Measurements from ENCODE around the gene FAM76A. TPM values are rescaled to one million over a fixed set of nuclear protein-coding genes. Genes with fewer than 3 reads are reported as not detected.
"Not testable (repeated sequence)": the region's sequence is repeated elsewhere in the genome, so short reads cannot be mapped to it uniquely, and the experiment has no call there.

FAM76A gene
- total RNA-seq, 2 donors from 2014 or later = 13.0 to 14.7 TPM

- no peaks in the 10 kb centered on the region for H3K27me3 Mint-ChIP-seq (ENCODE audit: insufficient read depth)
- Histone ChIP-seq H3K9me3 (ENCODE audit: control insufficient read depth, low read length) (no peaks in the 10 kb centered on the region), H3K9ac (ENCODE audit: extremely low read depth, low read length, poor library complexity, severe bottlenecking) (no peak overlapping the region), H3K4me1 (ENCODE audit: control insufficient read depth, insufficient read depth, low read length) (no peaks in the 10 kb centered on the region), H3K27ac (ENCODE audit: low read depth, low read length) (no peak overlapping the region), H3K4me3 (ENCODE audit: low read length) (no peak overlapping the region), H3K27me3 (ENCODE audit: control insufficient read depth, insufficient read depth, low read length, poor library complexity, severe bottlenecking) (no peaks in the 10 kb centered on the region), H3K36me3 (ENCODE audit: control insufficient read depth, insufficient read depth, low read length) (peaks cover 64% of the 10 kb centered on the region)
- DNase-seq = no peak
- peaks cover 48% of the 10 kb centered on the region for H3K36me3 Mint-ChIP-seq (ENCODE audit: low read depth)
- H3K4me1 Mint-ChIP-seq = no peaks in the 10 kb centered on the region
- H3K9me3 Mint-ChIP-seq = no peaks in the 10 kb centered on the region
- H3K4me3 Mint-ChIP-seq = no peak overlapping the region
- 92 to 100% methylated on average over 1 to 7 of the region's 7 CpGs for WGBS, 2 experiments (ENCODE audit: insufficient coverage in 1 of 2, insufficient read length in 1 of 2)
- TF ChIP-seq, protein P1, sequence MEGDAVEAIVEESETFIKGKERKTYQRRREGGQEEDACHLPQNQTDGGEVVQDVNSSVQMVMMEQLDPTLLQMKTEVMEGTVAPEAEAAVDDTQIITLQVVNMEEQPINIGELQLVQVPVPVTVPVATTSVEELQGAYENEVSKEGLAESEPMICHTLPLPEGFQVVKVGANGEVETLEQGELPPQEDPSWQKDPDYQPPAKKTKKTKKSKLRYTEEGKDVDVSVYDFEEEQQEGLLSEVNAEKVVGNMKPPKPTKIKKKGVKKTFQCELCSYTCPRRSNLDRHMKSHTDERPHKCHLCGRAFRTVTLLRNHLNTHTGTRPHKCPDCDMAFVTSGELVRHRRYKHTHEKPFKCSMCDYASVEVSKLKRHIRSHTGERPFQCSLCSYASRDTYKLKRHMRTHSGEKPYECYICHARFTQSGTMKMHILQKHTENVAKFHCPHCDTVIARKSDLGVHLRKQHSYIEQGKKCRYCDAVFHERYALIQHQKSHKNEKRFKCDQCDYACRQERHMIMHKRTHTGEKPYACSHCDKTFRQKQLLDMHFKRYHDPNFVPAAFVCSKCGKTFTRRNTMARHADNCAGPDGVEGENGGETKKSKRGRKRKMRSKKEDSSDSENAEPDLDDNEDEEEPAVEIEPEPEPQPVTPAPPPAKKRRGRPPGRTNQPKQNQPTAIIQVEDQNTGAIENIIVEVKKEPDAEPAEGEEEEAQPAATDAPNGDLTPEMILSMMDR (conservative IDR thresholded peaks at IDR 0.05) = no peak
- peak overlapping the region; percentile 76 for H3K27ac Mint-ChIP-seq
Measured at GRCh38 chr1:27806758-27807157, 81.0 kb downstream of the FAM76A start.

DNA sequence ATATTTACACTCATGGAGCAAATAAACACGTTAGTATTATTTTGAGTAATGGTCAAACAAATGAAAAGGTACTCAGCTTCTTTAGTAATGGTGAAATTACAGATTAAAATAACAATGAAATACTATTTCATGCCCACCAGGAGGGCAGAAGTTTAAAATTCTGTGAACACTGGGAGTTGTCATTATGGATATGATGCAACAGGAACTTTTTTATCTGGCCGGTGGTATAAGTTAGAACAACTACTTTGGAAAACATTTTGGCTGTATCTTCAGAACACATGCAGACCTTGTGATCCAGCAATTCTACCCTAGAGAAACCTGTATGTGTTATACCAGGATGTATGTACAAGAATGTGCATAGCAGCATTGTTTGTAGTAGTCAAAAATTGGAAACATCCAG lies 81.6 kb downstream of the FAM76A start:
- H3K4me1 Mint-ChIP-seq = no peaks in the 10 kb centered on the region
- no peak overlapping the region for H3K4me3 Mint-ChIP-seq
- peak overlapping the region; percentile 61 for H3K27ac Mint-ChIP-seq
- no peak for DNase-seq
- no peaks in the 10 kb centered on the region for H3K9me3 Mint-ChIP-seq
- no peak overlapping the region for H3K4me3 ChIP-seq (ENCODE audit: low read length)
- TF ChIP-seq, protein P1 (conservative IDR thresholded peaks at IDR 0.05) = no peak
- H3K27me3 Mint-ChIP-seq (ENCODE audit: insufficient read depth) = no peaks in the 10 kb centered on the region
- no peaks in the 10 kb centered on the region for H3K4me1 ChIP-seq (ENCODE audit: control insufficient read depth, insufficient read depth, low read length)
- WGBS, 2 experiments (ENCODE audit: insufficient coverage in 1 of 2, insufficient read length in 1 of 2) = 74 to 83% methylated on average over 1 to 2 of the region's 2 CpGs
- H3K27me3 ChIP-seq (ENCODE audit: control insufficient read depth, insufficient read depth, low read length, poor library complexity, severe bottlenecking) = no peaks in the 10 kb centered on the region
- no peak overlapping the region for H3K9ac ChIP-seq (ENCODE audit: extremely low read depth, low read length, poor library complexity, severe bottlenecking)
- H3K27ac ChIP-seq (ENCODE audit: low read depth, low read length) = no peak overlapping the region
- no peaks in the 10 kb centered on the region for H3K9me3 ChIP-seq (ENCODE audit: control insufficient read depth, low read length)
- peaks cover 48% of the 10 kb centered on the region for H3K36me3 Mint-ChIP-seq (ENCODE audit: low read depth)
- H3K36me3 ChIP-seq (ENCODE audit: control insufficient read depth, insufficient read depth, low read length) = peaks cover 62% of the 10 kb centered on the region

DNA sequence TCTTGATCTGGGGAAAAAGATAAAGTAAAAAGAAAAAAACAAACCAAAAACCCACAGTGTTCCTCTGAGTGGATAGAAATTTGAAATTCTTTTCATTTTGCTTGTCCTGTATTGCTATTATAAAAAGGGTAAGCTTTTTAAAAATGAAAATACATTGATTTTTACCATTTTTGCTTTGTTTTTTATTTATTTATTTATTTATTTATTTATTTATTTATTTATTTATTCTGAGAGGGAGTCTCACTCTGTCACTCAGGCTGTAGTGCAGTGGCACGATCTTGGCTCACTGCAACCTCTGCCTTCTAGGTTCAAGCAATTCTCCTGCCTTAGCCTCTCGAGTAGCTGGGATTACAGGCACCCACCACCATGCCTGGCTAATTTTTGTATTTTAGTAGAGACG lies 82.4 kb downstream of the FAM76A start:
- H3K4me1 Mint-ChIP-seq; H3K9me3 ChIP-seq (ENCODE audit: control insufficient read depth, low read length); H3K4me3 ChIP-seq (ENCODE audit: low read length); H3K4me1 ChIP-seq (ENCODE audit: control insufficient read depth, insufficient read depth, low read length); H3K9ac ChIP-seq (ENCODE audit: extremely low read depth, low read length, poor library complexity, severe bottlenecking); H3K4me3 Mint-ChIP-seq; H3K27me3 Mint-ChIP-seq (ENCODE audit: insufficient read depth); H3K27ac ChIP-seq (ENCODE audit: low read depth, low read length); DNase-seq; H3K27ac Mint-ChIP-seq; H3K9me3 Mint-ChIP-seq; H3K27me3 ChIP-seq (ENCODE audit: control insufficient read depth, insufficient read depth, low read length, poor library complexity, severe bottlenecking): not testable (repeated sequence)
- peaks cover 47% of the 10 kb centered on the region for H3K36me3 Mint-ChIP-seq (ENCODE audit: low read depth)
- peaks cover 62% of the 10 kb centered on the region for H3K36me3 ChIP-seq (ENCODE audit: control insufficient read depth, insufficient read depth, low read length)
- 96 to 100% methylated on average over 1 to 3 of the region's 3 CpGs for WGBS, 2 experiments (ENCODE audit: insufficient coverage in 1 of 2, insufficient read length in 1 of 2)

DNA sequence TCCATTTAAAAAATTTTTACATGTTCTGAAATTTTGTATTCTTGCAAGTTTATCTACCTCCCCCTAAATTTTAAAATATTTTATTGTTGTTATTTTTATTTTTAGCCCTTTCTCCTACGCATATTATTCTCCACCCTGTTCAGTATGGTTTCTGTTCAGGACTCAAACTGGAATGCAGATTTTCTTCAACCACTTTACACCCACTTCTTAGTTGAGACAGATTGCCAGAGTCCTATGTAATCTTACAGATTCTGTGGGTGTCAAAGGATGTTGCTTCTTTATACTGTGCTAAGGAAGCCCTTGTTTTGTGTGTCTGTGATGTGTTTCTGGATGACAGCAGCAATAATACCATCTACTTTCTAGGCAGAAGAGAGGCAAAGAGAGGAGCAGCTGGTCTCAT lies 84.1 kb downstream of the FAM76A start:
- H3K27ac Mint-ChIP-seq = no peak overlapping the region
- H3K4me3 Mint-ChIP-seq = no peak overlapping the region
- H3K9me3 Mint-ChIP-seq = no peaks in the 10 kb centered on the region
- no peak for DNase-seq
- WGBS, 2 experiments (ENCODE audit: insufficient coverage in 1 of 2, insufficient read length in 1 of 2) = 86% methylated on average over 1 of the region's 1 CpG; no CpG with 5 or more reads in 1 of the 2 experiments
- H3K9ac ChIP-seq (ENCODE audit: extremely low read depth, low read length, poor library complexity, severe bottlenecking) = no peak overlapping the region
- H3K4me1 ChIP-seq (ENCODE audit: control insufficient read depth, insufficient read depth, low read length) = no peaks in the 10 kb centered on the region
- peaks cover 63% of the 10 kb centered on the region for H3K36me3 ChIP-seq (ENCODE audit: control insufficient read depth, insufficient read depth, low read length)
- H3K4me1 Mint-ChIP-seq = no peaks in the 10 kb centered on the region
- no peak overlapping the region for H3K27ac ChIP-seq (ENCODE audit: low read depth, low read length)
- TF ChIP-seq, protein P1 (conservative IDR thresholded peaks at IDR 0.05) = no peak
- H3K4me3 ChIP-seq (ENCODE audit: low read length) = no peak overlapping the region
- H3K9me3 ChIP-seq (ENCODE audit: control insufficient read depth, low read length) = no peaks in the 10 kb centered on the region
- H3K27me3 Mint-ChIP-seq (ENCODE audit: insufficient read depth) = no peaks in the 10 kb centered on the region
- H3K27me3 ChIP-seq (ENCODE audit: control insufficient read depth, insufficient read depth, low read length, poor library complexity, severe bottlenecking) = no peaks in the 10 kb centered on the region
- peaks cover 41% of the 10 kb centered on the region for H3K36me3 Mint-ChIP-seq (ENCODE audit: low read depth)
